HG03103 (cell line): ENCODE data around the gene HEXD.

ENCODE experiments used
- ATAC-seq: cut with Tn5 transposase; IDR thresholded peaks from one replicate; pipeline ENCODE4 v1.9.1; 2021; ENCODE audit warnings: low read depth; ENCODE audit not compliant: unreplicated experiment

HEXD gene

DNA sequence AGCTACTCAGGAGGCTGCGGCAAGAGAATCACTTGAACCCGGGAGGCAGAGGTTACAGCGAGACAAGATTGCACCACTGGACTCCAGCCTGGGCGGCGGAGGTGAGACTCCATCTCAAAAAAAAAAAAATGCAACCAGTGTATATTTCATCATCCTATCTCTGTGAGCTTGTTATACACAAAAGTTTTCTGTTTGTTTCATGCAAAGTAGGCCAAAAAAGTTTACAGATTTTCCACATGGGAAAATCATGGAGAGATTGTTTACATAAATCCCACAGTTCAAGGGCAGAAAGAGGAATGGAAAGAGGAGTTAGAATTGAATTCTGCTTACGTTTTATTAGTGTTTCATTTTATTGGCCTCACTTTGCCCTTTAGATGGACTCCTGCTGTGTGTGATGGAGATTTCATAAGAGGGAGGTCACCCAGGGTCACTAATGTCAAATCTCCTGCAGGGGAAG, 65.1 kb downstream of the HEXD start:
- no peak for ATAC-seq

DNA sequence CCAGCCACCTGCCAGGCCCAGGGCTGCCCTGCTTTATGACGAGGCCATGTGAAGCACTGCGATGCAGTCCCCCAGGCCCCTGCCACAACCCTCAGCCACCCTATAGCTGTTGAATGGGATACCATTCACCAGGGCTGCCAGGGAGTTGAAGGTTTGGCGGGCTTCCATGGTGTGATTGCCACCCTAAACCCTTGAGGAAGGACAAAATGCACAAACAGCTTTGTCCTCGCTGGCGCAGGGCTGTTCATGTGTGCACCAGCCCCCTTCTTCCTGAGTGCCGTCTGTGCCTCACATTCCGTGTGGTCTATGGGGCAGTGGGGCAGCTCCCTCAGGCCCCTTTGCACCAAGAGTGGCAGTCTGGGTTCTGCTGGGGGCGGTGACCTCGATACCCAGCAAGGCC, 65.7 kb downstream of the HEXD start:
- ATAC-seq = no peak

DNA sequence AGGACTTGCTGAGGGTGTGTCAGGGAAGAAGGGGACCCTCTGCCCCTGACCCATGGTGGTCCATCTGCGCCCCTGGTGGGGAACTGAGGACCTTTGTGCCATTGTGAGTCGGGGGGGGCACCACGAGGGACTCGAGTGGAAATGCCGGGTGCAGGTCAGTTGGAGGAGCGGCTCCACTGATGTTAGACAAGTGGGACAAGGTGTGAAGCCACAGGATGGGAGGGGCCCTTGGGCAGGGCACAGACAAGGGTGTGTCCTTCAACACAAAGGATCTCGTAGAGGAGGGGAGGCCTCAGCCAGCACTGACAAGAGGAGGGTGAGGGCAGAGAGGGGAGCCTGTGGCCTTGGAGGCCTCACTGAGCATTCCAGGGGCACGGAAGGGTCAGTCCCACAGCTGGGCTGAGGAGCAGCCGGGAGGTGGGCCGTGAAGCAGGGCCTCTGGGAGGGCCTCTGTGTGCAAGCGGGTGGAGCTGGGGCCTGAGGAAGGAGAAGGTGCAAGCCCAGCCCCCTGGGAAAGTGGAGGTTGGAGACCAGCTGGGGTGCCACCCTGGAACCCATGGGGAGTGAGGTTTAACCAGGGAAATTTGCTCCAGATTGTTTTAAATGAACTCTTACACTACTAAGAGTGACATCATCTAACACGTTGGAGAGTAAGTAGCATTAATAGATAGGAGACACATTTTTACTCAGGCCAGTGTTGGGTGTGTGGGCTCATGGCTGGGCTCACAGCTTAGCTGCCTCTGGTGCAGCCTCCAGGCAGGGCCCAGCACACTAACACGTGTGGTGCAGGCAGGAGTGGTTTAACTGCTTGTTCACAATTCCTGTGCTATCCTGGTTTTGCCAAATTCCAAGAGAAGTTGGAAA, 68.3 kb downstream of the HEXD start:
- ATAC-seq = no peak

DNA sequence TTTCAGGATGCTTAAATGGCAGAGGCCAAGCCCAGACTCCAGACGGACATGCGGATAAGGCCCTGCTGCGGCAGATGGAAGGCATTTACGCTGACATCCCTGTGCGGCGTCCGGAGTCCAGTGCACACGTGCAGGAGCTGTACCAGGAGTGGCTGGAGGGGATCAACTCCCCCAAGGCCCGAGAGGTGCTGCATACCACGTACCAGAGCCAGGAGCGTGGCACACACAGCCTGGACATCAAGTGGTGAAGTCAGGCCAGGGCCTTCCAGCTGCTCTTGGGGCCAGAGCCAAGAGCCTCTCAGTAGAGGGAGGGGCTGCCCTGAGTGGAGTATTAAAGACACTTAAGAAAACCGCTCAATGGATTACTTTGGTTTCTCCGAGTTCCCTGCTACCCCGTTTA, 69.8 kb downstream of the HEXD start:
- ATAC-seq = no peak

DNA sequence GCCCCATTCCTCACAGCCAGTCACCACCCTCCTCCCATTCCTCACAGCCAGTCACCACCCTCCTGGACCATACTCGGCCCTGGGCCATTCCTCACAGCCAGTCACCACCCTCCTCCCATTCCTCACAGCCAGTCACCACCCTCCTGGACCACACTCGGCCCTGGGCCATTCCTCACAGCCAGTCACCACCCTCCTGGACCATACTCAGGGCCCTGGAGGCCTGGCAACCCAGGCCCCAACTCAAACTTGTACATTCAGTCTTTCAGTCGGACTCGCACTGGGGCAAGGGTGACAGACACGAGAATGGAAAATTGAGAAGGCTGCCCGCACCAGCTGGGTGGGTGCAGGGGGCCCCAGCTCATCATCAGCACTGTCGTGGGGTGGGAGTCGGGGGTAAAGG, 71.0 kb downstream of the HEXD start:
- ATAC-seq = no peak

DNA sequence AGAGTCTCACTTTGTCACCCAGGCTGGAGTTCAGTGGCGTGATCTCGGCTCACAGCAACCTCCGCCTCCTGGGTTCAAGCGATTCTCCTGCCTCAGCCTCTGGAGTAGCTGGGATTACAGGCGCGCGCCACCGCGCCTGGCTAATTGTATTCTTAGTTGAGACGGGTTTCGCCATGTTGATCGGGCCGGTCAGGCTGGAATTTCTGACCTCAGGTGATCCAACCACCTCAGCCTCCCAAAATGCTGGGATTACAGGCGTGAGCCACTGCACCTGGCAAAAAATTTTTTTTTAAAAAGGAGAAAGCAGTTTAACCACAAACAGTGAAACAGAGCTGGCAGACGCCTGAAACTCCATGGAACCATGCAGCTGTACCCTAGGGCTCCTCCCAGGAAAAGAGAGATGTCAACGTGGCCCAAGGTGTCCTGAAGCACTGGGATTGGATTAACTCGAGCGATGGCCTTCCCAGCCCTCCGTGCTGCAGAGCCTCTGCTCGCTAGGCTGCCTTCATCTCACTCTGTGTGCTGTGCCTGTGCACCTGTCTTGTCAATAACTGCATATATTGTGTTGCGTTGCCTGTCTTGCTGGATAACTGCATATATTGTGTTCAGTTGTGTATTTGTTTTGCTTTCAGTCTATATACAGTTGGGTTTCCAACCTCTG, 71.8 kb downstream of the HEXD start:
- ATAC-seq = no peak

DNA sequence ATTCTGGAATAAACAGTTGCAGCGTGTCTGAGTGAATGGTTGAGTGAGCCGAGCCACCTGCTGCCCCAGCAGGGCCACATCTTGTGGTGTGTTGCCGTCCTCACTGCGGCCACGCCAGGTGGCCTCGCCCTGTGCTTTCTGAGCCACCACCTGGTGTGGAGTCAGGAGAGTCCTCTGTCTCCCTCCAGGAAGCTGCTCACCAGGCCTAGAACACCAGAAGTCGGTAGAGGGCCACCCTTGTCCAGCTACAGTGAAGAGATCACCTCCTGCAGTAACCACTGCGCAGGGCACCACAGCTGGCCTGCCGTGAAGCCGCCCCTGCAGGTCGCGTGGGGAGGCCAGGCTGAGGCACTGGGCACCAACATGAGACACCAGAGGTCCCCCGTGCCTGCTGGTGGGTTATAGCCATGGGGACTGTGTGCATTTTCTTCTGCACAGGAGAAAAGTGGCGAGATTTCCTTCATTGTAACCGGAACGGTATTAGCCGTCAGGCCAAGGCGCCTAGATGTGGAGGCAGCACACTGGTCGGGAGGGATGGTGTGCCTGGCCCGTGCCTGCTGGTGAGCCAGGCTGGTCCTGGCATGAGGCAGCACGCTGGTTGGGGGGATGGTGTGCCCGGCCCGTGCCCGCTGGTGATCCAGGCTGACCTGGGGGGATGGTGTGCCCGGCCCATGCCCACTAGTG, 72.5 kb downstream of the HEXD start:
- ATAC-seq = no peak

DNA sequence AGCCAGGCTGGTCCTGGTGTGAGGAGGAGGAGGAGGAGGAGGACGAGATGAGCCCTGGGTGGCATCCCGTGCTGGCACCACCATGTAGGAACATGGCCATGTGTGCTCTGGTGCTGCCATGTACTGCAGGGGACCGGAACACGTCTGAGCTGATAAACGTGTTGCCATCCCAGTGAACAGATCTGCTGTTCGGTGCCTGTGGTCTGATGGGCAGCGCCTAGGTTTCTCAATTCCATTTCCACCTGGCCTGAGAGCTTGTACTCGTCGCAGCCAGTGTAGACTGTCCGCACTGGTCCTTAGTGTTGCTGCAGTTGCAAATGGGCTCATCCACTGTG, 73.0 kb downstream of the HEXD start:
- ATAC-seq = no peak

DNA sequence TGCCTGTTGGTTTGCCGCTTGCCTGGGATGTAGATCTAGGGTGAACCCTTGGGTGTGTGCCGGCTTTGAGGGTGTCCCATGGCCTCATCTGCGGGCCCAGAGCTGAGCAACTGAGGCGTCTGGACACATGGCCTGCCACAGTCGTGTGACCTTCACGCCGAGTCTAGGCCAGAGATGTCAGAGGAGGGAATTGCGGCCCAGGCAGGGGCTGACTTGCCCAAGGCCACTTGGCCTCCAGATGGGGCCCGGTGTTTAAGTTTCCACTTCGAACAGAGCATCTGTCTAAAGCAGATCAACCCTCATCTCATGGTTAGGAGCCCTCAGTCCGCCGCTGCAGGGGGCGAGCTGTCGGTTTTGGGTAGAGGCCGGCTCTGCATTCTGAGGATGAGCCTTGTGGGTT, 73.4 kb downstream of the HEXD start:
- no peak for ATAC-seq
